Endothelial cell of umbilical vein (primary cell): ENCODE measurements around the gene HNRNPU. TPM values are rescaled to one million over a fixed set of nuclear protein-coding genes. Genes with fewer than 3 reads are reported as not detected.

Experiments
- BruUV-seq: library from RNA; stranded (reverse); fragments of 400-500 nt; replicated peaks from 2 replicates; lab custom pipeline; 2021; lab: Mats Ljungman, UMichigan
- CTCF ChIA-PET: fragments of 300-600, 350-600 bp; sonication (Branson Sonifier 250); formaldehyde crosslinking; loops from one replicate; lab custom pipeline; 2021; ENCODE audit warnings: antibody characterized with exemption, inconsistent platforms; lab: Charles Lee
- POLR2A ChIA-PET: fragments of 300-600, 350-600 bp; sonication (Branson Sonifier 250); formaldehyde crosslinking; loops from one replicate; lab custom pipeline; 2021; ENCODE audit warnings: antibody characterized with exemption, inconsistent platforms; lab: Charles Lee
- DNase-seq: peaks from one replicate; pipeline ENCODE4 v3.0.0-alpha.2; 2011; ENCODE audit warnings: low read depth, low spot score
- FAIRE-seq: peaks from 2 replicates; lab custom pipeline; 2011; peaks lifted over from hg19 to GRCh38; lab: Jason Lieb, UNC
- H2AFZ ChIP-seq: 2 replicates; pipeline ENCODE4 v1.6.0; 2012; ENCODE audit warnings: low read depth, low read length, control low read depth, inconsistent platforms
- H3K27ac ChIP-seq: 2 replicates; pipeline ENCODE4 v1.5.1; 2011; ENCODE audit warnings: low read depth, mild to moderate bottlenecking, control low read depth, low read length, moderate library complexity; ENCODE audit not compliant: insufficient read depth
- H3K27me3 ChIP-seq, 2 experiments: 2 replicates each; pipeline versions ENCODE4 v1.6.0 to v1.6.1; 2011; ENCODE audit warnings: low read length in 2 of 2, mixed read lengths in 1 of 2; ENCODE audit not compliant: control insufficient read depth in 2 of 2, insufficient read depth in 2 of 2
- H3K36me3 ChIP-seq, 2 experiments: 2 replicates in 1 of 2; 3 replicates in 1 of 2; pipeline ENCODE4 v1.5.1; 2011; ENCODE audit warnings: low read length in 2 of 2, mild to moderate bottlenecking in 1 of 2, moderate library complexity in 1 of 2; ENCODE audit not compliant: control insufficient read depth in 2 of 2, insufficient read depth in 2 of 2; ENCODE audit errors: extremely low read depth in 1 of 2
- H3K4me1 ChIP-seq: 3 replicates; pipeline ENCODE4 v1.5.1; 2011; ENCODE audit warnings: mild to moderate bottlenecking, low read length; ENCODE audit not compliant: control insufficient read depth, insufficient read depth; ENCODE audit errors: extremely low read depth
- H3K4me2 ChIP-seq: 2 replicates; pipeline ENCODE4 v1.6.1; 2011; ENCODE audit warnings: low read length, control low read depth, mixed read lengths; ENCODE audit not compliant: insufficient read depth
- H3K4me3 ChIP-seq, 3 experiments: fragments of 200-600 bp in 1 of 3; sonication (generic), shearing (Covaris generic) in 1 of 3; replicated peaks in 1 of 3; 2 replicates each; pipeline ENCODE4 v1.5.1; 2011 to 2016; ENCODE audit warnings: control low read depth in 3 of 3, low read length in 3 of 3, mild to moderate bottlenecking in 2 of 3, inconsistent platforms in 1 of 3, low read depth in 1 of 3, moderate library complexity in 1 of 3; ENCODE audit not compliant: insufficient read depth in 1 of 3
- H3K79me2 ChIP-seq: 2 replicates; pipeline ENCODE4 v1.6.0; 2012; ENCODE audit warnings: low read length, inconsistent platforms; ENCODE audit not compliant: control insufficient read depth, insufficient read depth
- H3K9ac ChIP-seq: replicated peaks from 2 replicates; pipeline ENCODE3; 2011; ENCODE audit warnings: low read length, control low read depth; ENCODE audit not compliant: insufficient read depth; ENCODE audit errors: extremely low read depth
- H3K9me1 ChIP-seq: replicated peaks from 3 replicates; pipeline ENCODE4 v1.6.0; 2011; ENCODE audit warnings: mild to moderate bottlenecking, low read length; ENCODE audit not compliant: control insufficient read depth, insufficient read depth; ENCODE audit errors: extremely low read depth
- H3K9me3 ChIP-seq: replicated peaks from 2 replicates; pipeline ENCODE4 v1.5.1; 2012; ENCODE audit warnings: low read length, inconsistent platforms; ENCODE audit not compliant: control insufficient read depth, insufficient read depth
- H4K20me1 ChIP-seq: replicated peaks from 2 replicates; pipeline ENCODE3; 2011; ENCODE audit warnings: mild to moderate bottlenecking, low read length; ENCODE audit not compliant: control insufficient read depth, insufficient read depth; ENCODE audit errors: extremely low read depth
- EZH2 ChIP-seq: IDR thresholded peaks from 2 replicates; pipeline ENCODE4 v1.6.1; 2012; ENCODE audit warnings: borderline replicate concordance, low read depth, mild to moderate bottlenecking, moderate library complexity, low read length, inconsistent platforms; ENCODE audit not compliant: severe bottlenecking
- FOS ChIP-seq: IDR thresholded peaks from 2 replicates; pipeline ENCODE4 v1.6.1; 2011; ENCODE audit warnings: mild to moderate bottlenecking, low read length, moderate library complexity, borderline replicate concordance; ENCODE audit not compliant: insufficient read depth
- dilution Hi-C: fragments of 300-500 bp; cut with MboI; formaldehyde crosslinking; loops from one replicate; pipeline ENCODE4 v1.15.0; 2019; ENCODE audit warnings: low sequenced_read_pairs; ENCODE audit not compliant: extremely low pct_ligation_motif_present
- intact Hi-C: fragments of 100-400 bp; cut with micrococcal nuclease; formaldehyde crosslinking; loops from one replicate; pipeline ENCODE4 v1.10.0; 2022
- polyA plus RNA-seq, 4 experiments: library from polyadenylated mRNA; depleted of rRNA in 3 of 4; stranded (reverse) in 3 of 4; unstranded in 1 of 4; fragments of >200 nt; gene quantifications; 2 replicates each; pipeline versions ENCODE4 v1.2.1 to v1.2.3, GENCODE V29; 2011 to 2012; ENCODE audit warnings: missing spikeins in 1 of 4
- total RNA-seq: library from RNA; stranded (reverse); gene quantifications from 2 replicates; pipeline ENCODE4 v1.2.3, GENCODE V29; 2021

The HNRNPU gene
- total and polyA plus RNA-seq, 2 donors (not counting 3 experiments of a cell fraction or from before 2014, with no cell fraction given), result 68.7 to 417 TPM

GRCh38 chr1:244850896-244851295, 13.4 kb downstream of the HNRNPU start:
- FAIRE-seq, result no peak
- H3K4me3 ChIP-seq, result no peak overlapping the region
- peaks cover 3% of the 10 kb centered on the region for H4K20me1 ChIP-seq
- no peak overlapping the region for H2AFZ ChIP-seq
- H3K9me3 ChIP-seq, result no peaks in the 10 kb centered on the region
- no peaks in the 10 kb centered on the region for H3K27me3 ChIP-seq
- BruUV-seq, result no TSS peak
- H3K79me2 ChIP-seq, result peaks cover 55% of the 10 kb centered on the region
- no peak overlapping the region for H3K4me2 ChIP-seq
- no peaks in the 10 kb centered on the region for H3K4me1 ChIP-seq
- intact Hi-C loops, result no loop called here
- TF ChIP-seq EZH2, result no peak
- H3K9ac ChIP-seq, result no peak overlapping the region
- DNase-seq, result no peak
- no peak overlapping the region for H3K27ac ChIP-seq
- ChIA-PET CTCF (interaction anchor here (2.4 to 4.8 kb wide), 3 partner anchors 10 to 192 kb away, joined by 10 to 30 read pairs (median 15); partner anchors contain the start of gene COX20), POLR2A (interaction anchor here (0.6 kb wide), 1 partner anchor 16 kb away, joined by 4 read pairs; the partner anchor contains the start of gene COX20)
- H3K36me3 ChIP-seq, result peaks cover 19 to 49% of the 10 kb centered on the region in 2 experiments
- dilution Hi-C loops, result no loop called here
- no peaks in the 10 kb centered on the region for H3K9me1 ChIP-seq

- Histone ChIP-seq H3K79me2 (peaks cover 51% of the 10 kb centered on the region), H3K9me3 (no peaks in the 10 kb centered on the region), H3K27me3 (no peaks in the 10 kb centered on the region), H3K4me1 (no peaks in the 10 kb centered on the region), H2AFZ (no peak overlapping the region), H3K4me2 (no peak overlapping the region), H3K27ac (no peak overlapping the region), H3K9me1 (no peaks in the 10 kb centered on the region), H4K20me1 (peaks cover 3% of the 10 kb centered on the region), H3K9ac (no peak overlapping the region), H3K36me3 (peaks cover 19 to 46% of the 10 kb centered on the region in 2 experiments), H3K4me3 (no peak overlapping the region)
- intact Hi-C loops, result no loop called here
- FAIRE-seq (no peak), DNase-seq (no peak)
- TF ChIP-seq FOS, result no peak
- no TSS peak for BruUV-seq
- CTCF ChIA-PET, result interaction anchor here (2.4 to 4.8 kb wide), 3 partner anchors 11 to 192 kb away, joined by 10 to 30 read pairs (median 15); partner anchors contain the start of gene COX20
- POLR2A ChIA-PET, result interaction anchor here (1.1 kb wide), 1 partner anchor 11 kb away, joined by 3 read pairs; no protein-coding TSS in a partner anchor
- dilution Hi-C loops, result no loop called here
Observed at GRCh38 chr1:244850099-244850852, 14.1 kb downstream of the HNRNPU start.
